NB4 (cell line): ENCODE results near the gene XIST.

Experiments
- DNase-seq: peaks from one replicate; pipeline ENCODE4 v3.0.0; 2010; ENCODE audit warnings: low read depth
- H3K4me3 ChIP-seq: one replicate; pipeline ENCODE4 v1.5.1; 2011; ENCODE audit warnings: mild to moderate bottlenecking, low read depth, low read length, moderate library complexity
- CTCF ChIP-seq: IDR thresholded peaks from one replicate; pipeline ENCODE4 v1.5.1; 2012; ENCODE audit warnings: low read depth, low read length
- MAX ChIP-seq: IDR thresholded peaks from 2 replicates; pipeline ENCODE4 v1.6.1; 2011; ENCODE audit warnings: low read depth, low read length
- MYC ChIP-seq: IDR thresholded peaks from 2 replicates; pipeline ENCODE4 v1.6.1; 2011; ENCODE audit warnings: low read depth, low read length
- POLR2A ChIP-seq: IDR thresholded peaks from 2 replicates; pipeline ENCODE4 v1.6.1; 2011; ENCODE audit warnings: mild to moderate bottlenecking; ENCODE audit not compliant: insufficient read length; ENCODE audit errors: extremely low read depth

XIST gene

DNA sequence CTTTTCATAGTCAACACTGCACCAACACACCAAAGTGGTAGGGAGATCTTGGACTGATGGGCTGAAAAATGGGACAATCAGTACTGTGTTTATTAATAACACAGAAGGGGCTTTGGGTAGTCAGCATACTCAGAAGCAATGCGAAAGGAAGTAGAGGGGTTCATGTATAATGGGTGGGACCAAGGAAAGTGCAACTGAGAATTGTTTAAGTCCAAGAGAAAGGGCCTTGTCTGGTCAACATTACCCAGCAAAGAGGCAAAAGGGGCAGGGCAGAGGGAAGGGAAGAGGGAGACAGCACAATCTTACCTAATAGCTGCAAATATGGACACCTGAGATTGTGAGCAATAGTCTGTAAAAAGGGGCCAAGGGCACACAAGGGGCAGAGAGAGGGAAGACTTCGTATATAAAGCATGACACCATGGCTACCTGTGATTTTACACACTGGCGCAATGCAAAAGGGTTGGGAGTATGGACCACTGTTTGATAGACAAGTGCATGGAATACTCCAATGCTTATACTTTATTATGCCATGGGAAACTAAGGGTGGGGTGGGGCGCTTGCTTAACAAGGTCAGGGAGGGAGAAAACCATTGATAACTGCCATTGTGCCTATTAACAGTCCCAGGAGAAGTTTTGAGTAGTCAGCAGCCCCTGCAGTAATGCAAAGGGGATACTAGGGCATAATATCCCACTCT lies 9.8 kb downstream of the XIST start:
- no peak overlapping the region for H3K4me3 ChIP-seq
- TF ChIP-seq MYC (no peak), MAX (no peak), POLR2A (no peak), CTCF (no peak)
- no peak for DNase-seq

DNA sequence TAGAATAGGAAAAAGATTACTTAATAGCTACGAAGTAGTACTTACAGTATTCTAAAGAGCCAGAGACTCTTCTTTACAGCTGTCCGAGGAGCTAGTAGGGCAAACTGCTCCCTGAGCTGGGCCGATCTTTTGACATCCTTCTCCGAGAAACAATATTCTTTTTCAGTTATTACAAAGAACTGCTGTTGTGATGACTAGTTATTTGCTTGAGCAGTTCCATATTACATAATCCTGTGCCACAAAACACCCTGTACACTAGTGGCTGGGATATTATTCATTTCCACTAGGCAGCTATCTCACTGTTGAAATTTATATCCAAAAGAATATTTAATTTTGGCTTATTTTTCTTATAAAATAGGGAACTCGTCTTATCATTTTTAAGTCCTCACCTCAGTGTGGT lies 11.2 kb downstream of the XIST start:
- no peak overlapping the region for H3K4me3 ChIP-seq
- no peak for DNase-seq
- TF ChIP-seq POLR2A (no peak), CTCF (no peak), MAX (no peak), MYC (no peak)

- DNase-seq: no peak
- no peak overlapping the region for H3K4me3 ChIP-seq
- TF ChIP-seq MYC (no peak), CTCF (no peak), POLR2A (no peak), MAX (no peak)
Measured at GRCh38 chrX:73840120-73840924, 12.2 kb downstream of the XIST start.

DNA sequence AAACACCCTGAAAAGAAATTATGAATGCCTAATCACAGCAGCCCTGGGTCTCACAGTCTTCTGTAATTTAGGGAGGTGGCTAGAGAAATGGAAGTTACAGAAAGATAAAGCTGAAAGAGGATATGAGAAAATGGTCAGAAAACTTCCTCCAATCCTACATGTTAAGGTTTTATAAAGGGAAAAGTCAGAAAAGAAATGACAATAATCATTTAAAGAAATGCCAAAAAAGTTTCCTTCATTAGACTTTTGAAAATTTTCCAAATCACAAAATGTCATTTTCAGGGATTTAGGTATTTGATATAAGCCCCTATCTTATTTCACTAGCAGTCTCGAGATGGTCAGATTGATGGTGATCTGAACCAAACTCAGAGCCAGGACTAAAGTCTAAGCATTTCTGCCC lies 13.4 kb downstream of the XIST start:
- no peak overlapping the region for H3K4me3 ChIP-seq
- no peak for DNase-seq
- TF ChIP-seq POLR2A (no peak), MYC (no peak), MAX (no peak), CTCF (no peak)

DNA sequence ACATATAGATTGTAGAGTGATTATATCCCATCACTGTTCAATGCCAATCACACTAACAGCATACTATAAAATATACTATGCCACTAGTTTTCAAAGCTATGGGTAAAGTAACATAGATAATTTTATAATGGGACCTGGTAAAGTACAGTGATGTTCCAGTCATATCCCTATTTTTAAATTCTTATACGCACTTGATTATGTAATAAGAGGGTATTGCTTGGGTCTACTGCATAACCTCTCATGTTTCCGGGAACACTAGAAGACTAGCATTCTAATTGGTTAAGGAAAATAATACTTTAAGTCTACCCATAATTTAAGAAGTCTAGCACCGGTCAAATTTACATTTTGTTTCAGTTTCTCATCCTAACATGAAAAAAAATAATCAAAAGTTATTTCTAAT lies 14.4 kb downstream of the XIST start:
- TF ChIP-seq MYC (no peak), MAX (no peak), CTCF (no peak), POLR2A (no peak)
- DNase-seq: no peak
- H3K4me3 ChIP-seq: no peak overlapping the region
